Islet precursor cell (in vitro differentiated cells): ENCODE results near the gene TDRD7.
A peak's percentile ranks its signal among the peaks of the same experiment; 100 is the strongest.

Source experiments
- DNase-seq: peaks from one replicate; pipeline ENCODE4 v3.0.0-alpha.2; 2018

TDRD7 gene

GRCh38 chr9:97411789-97412625 lies at the start of gene TDRD7:
Gene TDRD7, plus strand, starts transcription at chr9:97412096. Its CDS starts 16,370 bp downstream, at chr9:97428466.
- peak; percentile 84 for DNase-seq

- DNase-seq = no peak
Observed at GRCh38 chr9:97362777-97363545, 48.9 kb upstream of the TDRD7 start.

GRCh38 chr9:97363661-97364299 lies 48.1 kb upstream of the TDRD7 start:
- DNase-seq = no peak

- DNase-seq = no peak
Observed at GRCh38 chr9:97364769-97365490, 47.0 kb upstream of the TDRD7 start.

- DNase-seq = peak; percentile 32
Observed at GRCh38 chr9:97365634-97366033, 46.3 kb upstream of the TDRD7 start.

GRCh38 chr9:97366476-97366875 lies 45.4 kb upstream of the TDRD7 start:
- DNase-seq = peak; percentile 40

GRCh38 chr9:97366889-97367288 lies 45.0 kb upstream of the TDRD7 start:
- DNase-seq = no peak

- peak; percentile 15 for DNase-seq
Observed at GRCh38 chr9:97367729-97368128, 44.2 kb upstream of the TDRD7 start.

- DNase-seq = no peak
Observed at GRCh38 chr9:97368964-97369363, 42.9 kb upstream of the TDRD7 start.

- no peak for DNase-seq
Observed at GRCh38 chr9:97372580-97372979, 39.3 kb upstream of the TDRD7 start.

GRCh38 chr9:97373331-97373730 lies 38.6 kb upstream of the TDRD7 start:
- DNase-seq = no peak

- DNase-seq = no peak
Observed at GRCh38 chr9:97374811-97375210, 37.1 kb upstream of the TDRD7 start.

- no peak for DNase-seq
Observed at GRCh38 chr9:97376902-97377301, 35.0 kb upstream of the TDRD7 start.

GRCh38 chr9:97382099-97382718 lies 29.7 kb upstream of the TDRD7 start:
- no peak for DNase-seq

GRCh38 chr9:97384406-97385262 lies 27.3 kb upstream of the TDRD7 start:
- no peak for DNase-seq

- DNase-seq = no peak
Observed at GRCh38 chr9:97385626-97386264, 26.2 kb upstream of the TDRD7 start.

- DNase-seq = no peak
Observed at GRCh38 chr9:97386265-97386633, 25.6 kb upstream of the TDRD7 start.

GRCh38 chr9:97386733-97387503 lies 25.0 kb upstream of the TDRD7 start:
- DNase-seq = peak; percentile 84

GRCh38 chr9:97387504-97387886 lies 24.4 kb upstream of the TDRD7 start:
- no peak for DNase-seq
